IMR-90 (cell line): ENCODE measurements around the gene FNDC7. TPM values are rescaled to one million over a fixed set of nuclear protein-coding genes. Genes with fewer than 3 reads are reported as not detected.

Source experiments
- ATAC-seq: fragments of 200-7000 bp; cut with Tn5 transposase; 2 replicates; pipeline ENCODE4 v1.9.1; 2020; ENCODE audit warnings: low read depth, mild to moderate bottlenecking, moderate library complexity
- BruUV-seq: library from RNA; stranded (reverse); fragments of 400-500 nt; replicated peaks from 2 replicates; lab custom pipeline; 2021; lab: Mats Ljungman, UMichigan
- CTCF ChIA-PET: fragments of 300-600 bp; formaldehyde crosslinking; extraction: SDS; loops from one replicate; lab custom pipeline; 2021; ENCODE audit warnings: antibody characterized with exemption; lab: Yijun Ruan, JAX
- POLR2A ChIA-PET: fragments of 300-600 bp; sonication (Branson Sonifier 250); formaldehyde crosslinking; loops from one replicate; lab custom pipeline; 2022; ENCODE audit warnings: antibody characterized with exemption; ENCODE audit not compliant: unreplicated experiment; lab: Charles Lee
- DNase-seq: peaks from one replicate; pipeline ENCODE4 v3.0.0; 2013
- H2AFZ ChIP-seq: replicated peaks from 2 replicates; pipeline ENCODE3; 2013; ENCODE audit warnings: low read length, mild to moderate bottlenecking; ENCODE audit not compliant: poor library complexity
- H2AK5ac ChIP-seq: 2 replicates; pipeline ENCODE4 v1.6.1; 2013; ENCODE audit warnings: low read depth, low read length, inconsistent platforms
- H2AK9ac ChIP-seq: replicated peaks from 2 replicates; pipeline ENCODE3; 2013; ENCODE audit warnings: mild to moderate bottlenecking, low read depth, low read length, moderate library complexity; ENCODE audit not compliant: poor library complexity
- H2BK120ac ChIP-seq: 2 replicates; pipeline ENCODE4 v1.6.1; 2013; ENCODE audit warnings: low read depth, low read length, inconsistent platforms
- H2BK15ac ChIP-seq: 3 replicates; pipeline ENCODE4 v1.6.1; 2013; ENCODE audit warnings: low read depth, low read length, inconsistent platforms
- H2BK20ac ChIP-seq: 2 replicates; pipeline ENCODE4 v1.6.1; 2013; ENCODE audit warnings: low read depth, mild to moderate bottlenecking, inconsistent platforms, low read length, moderate library complexity
- H2BK5ac ChIP-seq: 2 replicates; pipeline ENCODE4 v1.6.1; 2013; ENCODE audit warnings: mild to moderate bottlenecking, low read depth, low read length, inconsistent platforms; ENCODE audit not compliant: poor library complexity, severe bottlenecking
- H3K14ac ChIP-seq: replicated peaks from 2 replicates; pipeline ENCODE4 v1.6.1; 2013; ENCODE audit warnings: low read depth, low read length, inconsistent platforms
- H3K18ac ChIP-seq: 2 replicates; pipeline ENCODE4 v1.6.1; 2013; ENCODE audit warnings: low read depth, low read length, control low read depth
- H3K23ac ChIP-seq: 2 replicates; pipeline ENCODE4 v1.6.1; 2013; ENCODE audit warnings: low read depth, low read length, inconsistent platforms
- H3K27ac ChIP-seq: 2 replicates; pipeline ENCODE4 v1.5.1; 2013; ENCODE audit warnings: mild to moderate bottlenecking, control low read depth, low read length; ENCODE audit not compliant: insufficient read depth
- H3K27me3 ChIP-seq: 2 replicates; pipeline ENCODE4 v1.6.1; 2013; ENCODE audit warnings: low read length; ENCODE audit not compliant: control insufficient read depth, insufficient read depth
- H3K36me3 ChIP-seq: 2 replicates; pipeline ENCODE4 v1.6.1; 2013; ENCODE audit warnings: low read length, mixed read lengths; ENCODE audit not compliant: control insufficient read depth, insufficient read depth
- H3K4ac ChIP-seq: 2 replicates; pipeline ENCODE4 v1.6.1; 2013; ENCODE audit warnings: low read depth, low read length, inconsistent platforms
- H3K4me1 ChIP-seq: 2 replicates; pipeline ENCODE4 v1.6.1; 2013; ENCODE audit warnings: low read length, mixed read lengths; ENCODE audit not compliant: control insufficient read depth, insufficient read depth
- H3K4me2 ChIP-seq: 2 replicates; pipeline ENCODE4 v1.6.1; 2013; ENCODE audit warnings: low read depth, mild to moderate bottlenecking, control low read depth, low read length, moderate library complexity
- H3K4me3 ChIP-seq: 2 replicates; pipeline ENCODE4 v1.5.1; 2013; ENCODE audit warnings: low read depth, mild to moderate bottlenecking, control low read depth, low read length, moderate library complexity; ENCODE audit not compliant: insufficient read depth
- H3K56ac ChIP-seq: 2 replicates; pipeline ENCODE4 v1.6.1; 2013; ENCODE audit warnings: low read length, inconsistent platforms; ENCODE audit not compliant: insufficient read depth; ENCODE audit errors: extremely low read depth
- H3K79me1 ChIP-seq, 2 experiments: 2 replicates each; pipeline ENCODE4 v1.6.1; 2013; ENCODE audit warnings: low read length in 2 of 2, inconsistent platforms in 1 of 2, low read depth in 1 of 2
- H3K9ac ChIP-seq: 2 replicates; pipeline ENCODE4 v1.6.1; 2013; ENCODE audit warnings: low read depth, low read length, control low read depth
- H3K9me1 ChIP-seq: 2 replicates; pipeline ENCODE4 v1.6.1; 2013; ENCODE audit warnings: low read length, inconsistent platforms; ENCODE audit not compliant: insufficient read depth
- H3K9me3 ChIP-seq: 2 replicates; pipeline ENCODE4 v1.6.1; 2013; ENCODE audit warnings: low read length; ENCODE audit not compliant: control insufficient read depth, insufficient read depth
- H4K20me1 ChIP-seq: 2 replicates; pipeline ENCODE4 v1.6.1; 2013; ENCODE audit warnings: low read length, inconsistent platforms; ENCODE audit not compliant: insufficient read depth
- H4K5ac ChIP-seq: 2 replicates; pipeline ENCODE4 v1.6.1; 2013; ENCODE audit warnings: mild to moderate bottlenecking, low read depth, low read length, control low read depth
- H4K8ac ChIP-seq, 2 experiments: 2 replicates each; pipeline ENCODE4 v1.6.1; 2013; ENCODE audit warnings: low read depth in 2 of 2, low read length in 2 of 2, control low read depth in 1 of 2, inconsistent platforms in 1 of 2
- H4K91ac ChIP-seq: 2 replicates; pipeline ENCODE4 v1.6.1; 2013; ENCODE audit warnings: low read depth, low read length, inconsistent platforms; ENCODE audit not compliant: insufficient read depth
- BHLHE40 ChIP-seq: fragments of 150-350 bp; IDR thresholded peaks from 2 replicates; pipeline ENCODE4 v1.6.1; 2016; ENCODE audit warnings: mild to moderate bottlenecking, low read depth, low read length
- CEBPB ChIP-seq: IDR thresholded peaks from 2 replicates; pipeline ENCODE4 v1.6.1; 2012; ENCODE audit warnings: low read depth, low read length, improper control_type of control experiment
- CHD1 ChIP-seq: IDR thresholded peaks from 2 replicates; pipeline ENCODE4 v1.6.1; 2012; ENCODE audit warnings: low read depth, low read length, improper control_type of control experiment
- CTCF ChIP-seq: conservative IDR thresholded peaks from 2 replicates; pipeline ENCODE4 v1.5.1; 2012; ENCODE audit warnings: mild to moderate bottlenecking, low read depth, low read length, improper control_type of control experiment
- ELK1 ChIP-seq: fragments of 150-350 bp; IDR thresholded peaks from 2 replicates; pipeline ENCODE4 v1.6.1; 2016; ENCODE audit warnings: low read depth, mild to moderate bottlenecking, low read length, moderate library complexity, borderline replicate concordance
- FOS ChIP-seq: fragments of 150-350 bp; IDR thresholded peaks from 2 replicates; pipeline ENCODE4 v1.6.1; 2016; ENCODE audit warnings: low read depth, low read length
- MAFK ChIP-seq: IDR thresholded peaks from 2 replicates; pipeline ENCODE4 v1.6.1; 2012; ENCODE audit warnings: low read depth, low read length, improper control_type of control experiment
- MAZ ChIP-seq: IDR thresholded peaks from 2 replicates; pipeline ENCODE4 v1.6.1; 2012; ENCODE audit warnings: low read depth, mild to moderate bottlenecking, low read length, improper control_type of control experiment, moderate library complexity, borderline replicate concordance
- MXI1 ChIP-seq: IDR thresholded peaks from 2 replicates; pipeline ENCODE4 v1.6.1; 2012; ENCODE audit warnings: low read depth, mild to moderate bottlenecking, low read length, moderate library complexity, borderline replicate concordance
- NFE2L2 ChIP-seq: fragments of 150-350 bp; IDR thresholded peaks from 2 replicates; pipeline ENCODE4 v1.6.1; 2016; ENCODE audit warnings: low read depth, mild to moderate bottlenecking, low read length
- POLR2A ChIP-seq: IDR thresholded peaks from 2 replicates; pipeline ENCODE4 v1.6.1; 2012; ENCODE audit warnings: mild to moderate bottlenecking, low read depth, low read length
- RAD21 ChIP-seq: IDR thresholded peaks from 2 replicates; pipeline ENCODE4 v1.6.1; 2012; ENCODE audit warnings: low read length, improper control_type of control experiment
- RCOR1 ChIP-seq: IDR thresholded peaks from 2 replicates; pipeline ENCODE4 v1.6.1; 2012; ENCODE audit warnings: mild to moderate bottlenecking, low read length, improper control_type of control experiment; ENCODE audit not compliant: insufficient replicate concordance
- RFX5 ChIP-seq: IDR thresholded peaks from 2 replicates; pipeline ENCODE4 v1.8.0; 2012; ENCODE audit warnings: low read depth, mild to moderate bottlenecking, low read length, moderate library complexity
- SMC3 ChIP-seq: fragments of 150-350 bp; IDR thresholded peaks from 2 replicates; pipeline ENCODE4 v1.6.1; 2016; ENCODE audit warnings: low read depth, mild to moderate bottlenecking, antibody characterized with exemption, low read length, moderate library complexity
- USF2 ChIP-seq: fragments of 150-350 bp; IDR thresholded peaks from 2 replicates; pipeline ENCODE4 v1.6.1; 2017; ENCODE audit warnings: mild to moderate bottlenecking, antibody characterized with exemption, low read length, low read depth
- WGBS, 2 experiments: methylation state at CpG; one replicate each; pipeline versions ENCODE4 v1.1.5 to v1.1.7; 2013; ENCODE audit warnings: missing lambda C conversion rate in 2 of 2; ENCODE audit not compliant: insufficient read length in 1 of 2; ENCODE audit errors: extremely low coverage in 2 of 2; 5-methylcytosine and 5-hydroxymethylcytosine counted together
- dilution Hi-C: fragments of 300-500 bp; cut with HindIII; formaldehyde crosslinking; loops from one replicate; pipeline ENCODE4 v1.14.3; 2018; ENCODE audit warnings: low sequenced_read_pairs; ENCODE audit not compliant: unreplicated experiment
- in situ Hi-C: fragments of 300-500 bp; cut with MboI; formaldehyde crosslinking; loops from 3 replicates; pipeline ENCODE4 v1.14.3; 2019; ENCODE audit warnings: low sequenced_read_pairs, inconsistent platforms, mixed read lengths
- intact Hi-C: fragments of 100-400 bp; cut with micrococcal nuclease; formaldehyde crosslinking; loops from 2 replicates; pipeline ENCODE4 v1.10.0; 2022
- polyA plus RNA-seq, 3 experiments: library from polyadenylated mRNA; depleted of rRNA; stranded (reverse); fragments of >200 nt; gene quantifications; 2 replicates each; pipeline ENCODE4 v1.2.3, GENCODE V29; 2012; ENCODE audit warnings: low replicate concordance in 1 of 3
- total RNA-seq: library from RNA; depleted of rRNA; stranded (reverse); fragments of >200 nt; gene quantifications from 2 replicates; pipeline ENCODE4 v1.2.3, GENCODE V29; 2012

Gene FNDC7
- total and polyA plus RNA-seq, 2 of the 4 experiments (the other 2 are of a cell fraction): not detected

- H3K4ac ChIP-seq: no peak overlapping the region
- dilution Hi-C loops: no loop called here
- no peak overlapping the region for H2AFZ ChIP-seq
- H3K56ac ChIP-seq: no peak overlapping the region
- WGBS, 2 experiments: 100% methylated on average over 1 of the region's 4 CpGs
- ChIA-PET POLR2A (interaction anchor here (0.6 kb wide), 1 partner anchor 102 kb away, joined by 3 read pairs; no protein-coding TSS in a partner anchor), CTCF (no interaction called here)
- no peak overlapping the region for H3K23ac ChIP-seq
- BruUV-seq: no TSS peak
- H3K27ac ChIP-seq: no peak overlapping the region
- H2BK120ac ChIP-seq: no peak overlapping the region
- in situ Hi-C loops: loop anchor here (5.0 kb wide), 1 partner anchor 57 kb away; the partner anchor contains the start of gene PRPF38B
- peaks cover 6% of the 10 kb centered on the region; the same call in 1 of the 2 replicates for H4K20me1 ChIP-seq
- DNase-seq: no peak
- no peak overlapping the region for H2BK15ac ChIP-seq
- no peak overlapping the region for H2BK20ac ChIP-seq
- intact Hi-C loops: no loop called here
- no peak overlapping the region for H3K9ac ChIP-seq
- peaks cover 8% of the 10 kb centered on the region for H3K36me3 ChIP-seq
- peaks cover 23 to 35% of the 10 kb centered on the region in 2 experiments for H3K79me1 ChIP-seq
- no peak for ATAC-seq
- TF ChIP-seq CEBPB: no peak
- no peak for TF ChIP-seq RAD21
- TF ChIP-seq MXI1: no peak
- TF ChIP-seq RFX5: no peak
- no peak for TF ChIP-seq RCOR1
- no peak for TF ChIP-seq CTCF
- TF ChIP-seq BHLHE40: no peak
- TF ChIP-seq CHD1: no peak
- TF ChIP-seq NFE2L2: no peak
- no peak for TF ChIP-seq SMC3
- TF ChIP-seq USF2: no peak
- TF ChIP-seq FOS: no peak
- TF ChIP-seq MAFK: no peak
- no peak for TF ChIP-seq ELK1
- TF ChIP-seq MAZ: no peak
- no peak for TF ChIP-seq POLR2A
- no peak overlapping the region for H3K18ac ChIP-seq
- H2AK5ac ChIP-seq: no peak overlapping the region
- H4K8ac ChIP-seq: no peak overlapping the region
- H3K14ac ChIP-seq: no peak overlapping the region
- H3K27me3 ChIP-seq: no peaks in the 10 kb centered on the region
- H4K5ac ChIP-seq: no peak overlapping the region
- H3K4me2 ChIP-seq: no peak overlapping the region
- no peak overlapping the region for H2BK5ac ChIP-seq
- no peak overlapping the region for H2AK9ac ChIP-seq
- H3K4me3 ChIP-seq: no peak overlapping the region
- no peak overlapping the region for H4K91ac ChIP-seq
- no peaks in the 10 kb centered on the region for H3K9me3 ChIP-seq
- 0 out of 2 replicates have a peak, but pooled peaks cover 2% of the 10 kb centered on the region for H3K9me1 ChIP-seq
- no peaks in the 10 kb centered on the region for H3K4me1 ChIP-seq
Measured at GRCh38 chr1:108749081-108749480, 36.4 kb downstream of the FNDC7 start.
